H1 (cell line): Measurements from ENCODE around the gene SLC5A11. TPM values are rescaled to one million over a fixed set of nuclear protein-coding genes. Genes with fewer than 3 reads are reported as not detected.

Experiments used
- CBX5 ChIP-seq: fragments of 300-800, 300-1000 bp; sonication (generic); IDR thresholded peaks from 2 replicates; pipeline ENCODE4 v1.7.1; 2016; ENCODE audit warnings: antibody characterized with exemption, low read length, low read depth
- CBX8 ChIP-seq: fragments of 300-800, 300-1000 bp; sonication (generic); IDR thresholded peaks from 2 replicates; pipeline ENCODE4 v1.7.1; 2016; ENCODE audit warnings: low read depth, low read length, borderline replicate concordance
- POLR2A ChIP-seq, 2 experiments: IDR thresholded peaks; 1 replicate in 1 of 2; 2 replicates in 1 of 2; pipeline ENCODE4 v1.6.1; 2011; ENCODE audit warnings: low read depth in 2 of 2, low read length in 2 of 2, mild to moderate bottlenecking in 2 of 2; ENCODE audit errors: control extremely low read depth in 1 of 2
- POLR2AphosphoS5 ChIP-seq: IDR thresholded peaks from 2 replicates; pipeline ENCODE4 v1.6.1; 2011; ENCODE audit warnings: low read depth, low read length
- SP1 ChIP-seq: IDR thresholded peaks from 2 replicates; pipeline ENCODE4 v1.6.1; 2011; ENCODE audit warnings: low read depth, low read length
- polyA plus RNA-seq, 7 experiments: library from polyadenylated mRNA; depleted of rRNA in 3 of 7; stranded (reverse) in 5 of 7; unstranded in 2 of 7; fragments of >200 nt in 5 of 7; fragments of 200-250 nt in 2 of 7; gene quantifications; 1 replicate in 5 of 7; 2 replicates in 1 of 7; 4 replicates in 1 of 7; pipeline versions ENCODE4 v1.2.1 to v1.2.3, GENCODE V29; 2011 to 2013; ENCODE audit warnings: missing spikeins in 2 of 7, mixed read lengths in 2 of 7
- total RNA-seq: library from RNA; stranded (reverse); fragmentation: NEBNext Ultra II Directional; extraction: Animal tissue kit (Norgen Biotek cat#: 25700); gene quantifications from 2 replicates; pipeline ENCODE4 v1.2.1, GENCODE V29; 2021

The SLC5A11 gene
- total and polyA plus RNA-seq, 2 of the 8 experiments (the other 6 are each of a cell fraction or from before 2014, with no cell fraction given) = 0.26 to 0.59 TPM

DNA sequence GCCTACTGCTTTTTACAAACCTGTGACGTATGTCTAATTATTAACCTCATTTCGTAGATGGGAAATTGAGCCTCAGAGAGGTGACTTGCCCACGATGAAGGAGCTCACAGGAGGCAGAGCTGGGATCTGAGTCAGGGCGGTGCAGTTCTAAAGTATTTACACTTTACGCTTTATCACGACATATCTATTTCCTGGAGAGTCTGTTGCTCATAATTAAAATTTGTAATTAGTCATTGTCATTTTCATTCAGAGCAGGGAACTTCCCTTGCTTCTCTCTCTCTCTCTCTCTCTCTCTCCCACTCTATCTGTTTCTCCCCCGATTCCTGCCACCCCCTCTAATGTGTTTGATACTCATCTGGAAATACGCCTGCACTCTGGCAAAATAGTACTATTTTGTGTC, 5.9 kb downstream of the SLC5A11 start (continued):
- no peak for TF ChIP-seq CBX8
- TF ChIP-seq SP1 = no peak
- no peak for TF ChIP-seq POLR2AphosphoS5
- no peak for TF ChIP-seq POLR2A (IDR thresholded peaks at IDR 0.05; ENCODE audit: control extremely low read depth in 1 of 2, low read depth in 2 of 2, low read length in 2 of 2)
- TF ChIP-seq CBX5 = no peak
- TF ChIP-seq, all 59 proteins: peak for 0
